GM19193 (cell line): Measurements from ENCODE around the gene RBM44.

Experiments
- POLR2A ChIP-seq: IDR thresholded peaks from 4 replicates; pipeline ENCODE4 v1.6.1; 2011; ENCODE audit not compliant: insufficient read depth, insufficient read length; ENCODE audit errors: extremely low read depth

Gene RBM44

DNA sequence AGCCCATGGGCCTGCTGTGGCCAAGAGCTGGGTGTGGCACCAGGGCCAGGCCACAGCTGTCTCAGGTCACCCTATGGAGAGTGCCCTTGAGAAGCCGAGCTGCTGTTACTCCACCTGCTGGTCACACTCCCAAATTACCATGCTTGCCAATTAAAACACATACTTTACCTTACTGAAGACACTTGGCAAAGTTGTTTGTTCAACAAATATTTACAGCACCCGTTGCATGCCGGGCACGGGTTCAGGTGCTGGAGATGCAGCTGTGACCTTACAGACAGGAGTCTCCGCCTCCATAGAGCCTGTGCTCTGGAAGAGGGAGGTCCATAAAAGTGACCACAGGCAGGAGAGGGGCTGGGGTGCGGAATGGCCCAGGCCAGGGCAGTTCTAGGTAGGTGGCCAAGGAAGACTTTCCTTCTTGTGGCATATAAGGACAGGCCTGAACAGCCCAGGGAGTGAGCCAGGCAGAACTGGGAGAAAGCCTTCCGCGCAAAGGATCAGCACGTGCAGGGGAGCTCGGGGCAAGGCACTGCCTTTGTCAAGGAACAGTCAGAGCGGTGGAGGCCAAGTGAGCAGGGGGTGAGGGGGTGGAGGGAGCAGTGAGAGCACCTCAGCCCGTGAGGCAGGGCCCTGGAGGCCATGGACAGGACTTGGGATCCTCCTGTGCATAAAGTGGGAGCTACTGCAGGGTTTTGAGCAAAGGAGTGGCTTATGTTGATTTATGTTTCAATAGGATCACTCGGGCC lies 23.6 kb upstream of the RBM44 start:
- no peak for TF ChIP-seq POLR2A

DNA sequence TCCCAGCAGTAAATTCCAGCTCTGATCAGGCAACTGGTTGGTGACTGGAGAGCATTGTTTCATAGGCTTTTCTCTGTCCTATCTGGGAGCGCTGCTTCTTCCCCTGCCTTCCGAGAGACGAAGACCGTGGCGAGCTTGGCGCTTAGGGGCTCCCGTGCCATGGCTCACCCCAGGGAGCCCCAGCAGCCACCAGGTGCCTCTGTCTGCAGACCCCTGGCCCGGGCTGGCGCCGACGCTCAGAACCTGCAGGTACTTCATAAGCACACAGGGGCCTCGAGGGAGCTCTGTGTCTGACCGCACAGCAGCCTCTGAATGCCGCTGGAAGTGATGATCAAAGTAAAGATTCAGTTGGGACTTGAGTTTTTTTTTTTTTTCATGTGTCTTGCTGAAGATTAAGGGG lies 19.1 kb upstream of the RBM44 start:
- no peak for TF ChIP-seq POLR2A

DNA sequence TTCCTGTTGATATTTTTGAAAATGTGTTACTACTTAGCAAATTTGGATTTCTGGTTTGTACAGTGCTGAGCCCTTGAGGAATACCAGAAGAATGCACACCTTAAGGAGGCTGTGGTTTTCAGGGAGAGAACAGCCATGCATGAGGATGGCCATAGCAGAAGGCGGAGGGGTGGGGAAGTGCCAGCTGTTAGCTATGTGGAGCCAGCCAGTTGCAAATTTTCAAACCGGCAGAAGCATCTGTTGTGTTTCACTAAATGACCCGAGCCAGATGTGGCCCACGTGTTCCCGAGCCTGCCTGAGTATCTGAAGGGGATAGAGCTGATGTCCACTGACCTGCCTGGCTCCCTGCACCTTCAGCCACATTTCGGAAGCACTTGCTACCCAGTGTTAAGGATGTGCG lies 16.4 kb upstream of the RBM44 start:
- no peak for TF ChIP-seq POLR2A

DNA sequence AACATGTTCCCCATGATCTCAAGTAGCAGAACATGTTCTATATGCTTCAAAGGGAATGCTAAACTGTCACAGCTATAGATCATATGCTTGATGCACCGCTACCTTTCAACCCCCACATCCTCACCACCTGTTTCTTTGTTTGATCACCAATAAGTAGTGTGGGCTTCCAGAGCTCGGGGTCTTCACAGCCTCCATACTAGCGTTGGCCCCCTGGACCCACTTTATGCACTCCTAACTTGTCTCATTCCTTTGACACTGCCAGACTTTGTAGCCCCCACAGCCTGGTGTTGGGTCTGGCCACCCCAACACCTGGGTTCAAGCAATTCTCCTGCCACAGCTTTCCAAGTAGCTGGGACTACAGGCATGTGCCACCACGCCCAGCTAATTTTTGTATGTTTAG lies 11.6 kb upstream of the RBM44 start:
- no peak for TF ChIP-seq POLR2A

DNA sequence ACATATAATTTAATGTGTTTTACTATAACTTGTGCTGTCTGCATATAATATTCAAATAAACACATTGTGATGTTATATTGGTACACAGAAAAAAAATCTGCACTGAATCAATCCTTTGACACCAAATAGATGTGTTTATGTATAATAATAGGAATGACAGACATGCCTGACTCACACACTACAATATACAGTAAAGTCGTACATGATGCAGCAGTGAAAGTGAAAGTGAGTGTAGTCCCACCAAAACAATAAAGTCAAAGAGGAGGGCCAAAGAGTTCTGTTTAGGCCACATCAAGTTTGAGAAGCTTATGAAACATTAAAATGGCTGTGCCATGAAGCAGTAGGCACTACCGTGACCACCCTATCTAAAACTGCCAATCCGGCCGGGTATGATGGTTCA lies 8.2 kb upstream of the RBM44 start:
- no peak for TF ChIP-seq POLR2A

DNA sequence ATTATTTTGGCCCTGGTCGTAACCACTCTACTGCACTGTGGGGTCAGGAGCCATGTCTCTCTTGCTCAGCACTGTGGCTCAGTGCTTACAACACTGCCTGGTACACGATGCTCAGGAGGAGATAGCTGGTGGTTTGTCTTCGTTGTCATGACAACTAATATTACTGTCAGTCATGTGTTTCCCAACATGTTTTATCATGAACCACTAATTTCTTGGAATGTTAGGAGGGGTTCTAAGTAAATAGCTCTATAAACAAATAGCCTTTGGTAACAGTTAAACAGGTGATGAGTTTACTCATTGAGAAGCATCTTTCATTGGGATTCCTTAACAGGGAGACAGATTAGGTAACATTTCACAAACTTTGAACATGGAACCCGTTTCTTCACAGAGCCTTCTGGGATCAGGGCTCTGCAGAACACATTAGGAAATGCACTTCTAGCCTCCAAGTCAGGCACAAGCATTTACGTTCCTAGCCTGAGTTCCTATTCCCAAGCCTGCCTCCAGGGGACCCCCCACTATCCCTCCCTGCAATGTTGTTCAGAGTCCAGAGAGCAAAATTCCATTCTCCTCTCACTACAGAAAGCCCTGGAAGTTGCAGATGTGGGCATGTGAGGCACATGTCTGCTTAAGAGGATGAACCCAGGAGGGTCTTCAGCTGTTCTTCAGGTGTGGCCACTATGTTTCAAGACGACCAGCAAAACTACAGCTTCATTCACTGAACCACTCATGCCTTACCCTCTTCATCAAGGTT lies 6.4 kb upstream of the RBM44 start:
- TF ChIP-seq POLR2A = no peak

DNA sequence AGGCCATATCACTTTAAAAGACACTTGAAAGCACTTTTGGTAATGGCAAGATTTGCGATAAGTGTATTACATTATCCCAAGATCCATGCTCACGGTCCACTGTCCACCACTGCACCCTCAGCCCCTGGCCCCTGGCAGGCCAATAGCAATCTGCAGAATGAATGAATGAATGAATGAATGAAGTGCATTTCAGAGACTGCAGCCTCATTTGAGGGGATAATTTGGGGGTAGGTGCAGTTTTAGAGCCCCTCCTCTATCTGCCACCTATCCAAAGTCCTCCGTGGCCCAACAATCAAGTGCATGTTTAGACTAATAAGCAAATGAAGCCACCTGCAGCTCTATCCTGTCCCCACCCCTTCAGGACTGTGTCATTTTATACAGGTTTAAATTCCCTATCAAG lies 1.3 kb upstream of the RBM44 start:
- no peak for TF ChIP-seq POLR2A

DNA sequence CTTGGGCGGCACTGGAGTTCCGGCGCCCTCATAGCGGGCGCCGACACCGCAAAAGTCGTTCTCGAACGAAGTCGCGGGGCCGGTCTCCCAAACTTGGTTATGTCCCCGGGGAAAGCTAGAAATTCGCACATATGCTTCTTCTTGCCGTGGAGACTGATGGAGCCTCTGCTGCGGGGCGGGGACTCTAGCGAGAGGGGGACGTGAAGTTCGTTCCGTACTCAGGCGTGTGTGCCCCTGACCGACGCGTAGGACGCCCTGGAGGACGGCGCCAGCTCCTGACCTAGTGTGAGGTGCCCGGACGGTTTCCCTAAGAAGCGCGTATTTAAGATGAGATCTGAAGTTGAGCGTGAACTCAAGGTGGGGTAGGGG lies 465 bp downstream of the RBM44 start:
- no peak for TF ChIP-seq POLR2A

DNA sequence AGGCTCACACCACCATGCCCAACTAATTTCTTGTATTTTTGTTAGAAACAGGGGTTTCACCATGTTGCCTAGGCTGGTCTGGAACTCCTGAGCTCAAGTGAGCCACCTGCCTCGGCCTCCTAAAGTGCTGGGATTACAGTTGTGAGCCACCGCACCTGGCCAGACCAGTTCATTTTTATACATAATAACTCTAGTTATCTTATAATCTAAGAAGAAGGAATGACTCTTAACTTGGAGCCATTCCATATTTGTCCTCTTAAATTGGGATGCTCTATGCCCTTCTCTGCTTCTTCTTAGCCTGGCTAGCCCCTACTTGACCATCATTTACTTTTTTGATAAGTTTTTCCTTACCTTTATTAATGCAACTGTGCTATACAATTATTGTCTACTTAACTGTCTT lies 2.9 kb downstream of the RBM44 start:
- TF ChIP-seq POLR2A = no peak

DNA sequence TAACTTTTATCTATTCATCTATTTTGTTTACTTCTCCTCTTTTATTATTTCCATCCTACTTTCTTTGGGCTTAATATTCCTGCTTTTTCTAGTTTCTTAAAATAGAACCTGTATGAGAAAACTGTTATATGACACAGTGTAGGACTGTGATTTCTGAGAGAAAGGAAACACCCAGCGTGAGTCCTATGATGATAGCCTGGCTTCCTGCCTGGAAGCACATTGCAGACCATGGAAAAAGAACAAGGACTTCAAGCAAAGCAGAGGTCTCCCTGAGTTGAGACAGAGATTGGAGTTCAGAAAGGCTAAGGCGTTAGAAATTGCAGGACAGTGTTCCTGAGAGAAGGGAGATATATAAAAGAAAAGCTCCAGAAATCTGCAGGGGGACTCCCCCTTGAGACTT lies 7.8 kb downstream of the RBM44 start:
- TF ChIP-seq POLR2A = no peak

DNA sequence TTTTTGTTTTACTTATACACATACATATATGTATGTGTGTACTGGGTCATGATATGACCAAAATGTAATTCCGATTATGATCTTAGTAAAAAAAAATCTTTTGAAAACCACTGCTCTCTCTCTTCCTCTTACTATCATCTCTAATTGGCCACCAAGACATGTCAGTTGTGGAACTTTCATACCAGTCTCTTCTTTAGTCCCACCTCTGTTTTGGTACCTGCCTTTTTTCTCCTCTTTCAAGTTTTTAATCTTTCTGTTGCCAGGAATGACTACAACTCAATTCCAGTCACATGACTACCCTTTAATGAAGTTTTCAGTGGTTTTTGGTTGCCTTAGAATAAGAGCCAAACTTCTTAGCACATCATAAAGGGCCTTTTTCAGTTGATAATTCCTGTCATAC lies 17.1 kb downstream of the RBM44 start:
- TF ChIP-seq POLR2A = no peak

DNA sequence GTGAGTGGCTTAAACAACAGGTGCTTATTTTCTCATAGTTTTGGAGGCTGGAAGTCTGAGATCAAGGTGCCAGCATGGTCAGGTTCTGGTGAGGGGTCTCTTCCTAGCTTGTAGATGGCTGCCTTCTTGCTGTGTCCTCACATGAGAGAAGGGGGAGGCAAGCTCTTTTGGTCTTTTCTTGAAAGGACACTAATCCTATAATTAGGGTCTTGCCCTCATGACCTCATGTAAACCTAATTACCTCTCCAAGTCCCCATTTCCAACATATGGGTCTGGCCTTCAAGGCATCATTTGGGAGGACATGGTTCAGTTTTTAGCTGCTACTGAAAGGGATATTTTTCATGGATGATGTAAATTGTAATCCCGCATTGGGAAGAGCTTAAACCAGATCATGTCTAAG lies 18.0 kb downstream of the RBM44 start:
- no peak for TF ChIP-seq POLR2A

DNA sequence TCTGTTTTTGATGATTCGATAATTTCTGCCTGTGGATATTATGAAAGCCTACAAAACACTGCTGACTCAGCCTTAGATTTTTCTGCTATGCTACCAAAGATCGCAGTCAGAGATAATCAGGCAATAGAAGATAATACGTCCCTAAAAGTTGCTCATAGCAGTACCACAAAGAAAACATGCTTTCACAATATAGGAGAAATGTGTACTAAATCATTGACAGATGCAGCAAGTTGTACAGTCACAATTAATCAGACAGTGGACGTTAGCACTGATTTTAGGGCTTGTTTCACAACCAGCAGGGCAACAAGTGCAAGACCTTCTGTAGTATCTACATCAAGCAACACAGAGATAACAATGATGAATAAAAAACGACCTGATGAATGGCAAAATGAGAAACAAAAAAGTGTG lies 19.5 kb downstream of the RBM44 start:
- no peak for TF ChIP-seq POLR2A

DNA sequence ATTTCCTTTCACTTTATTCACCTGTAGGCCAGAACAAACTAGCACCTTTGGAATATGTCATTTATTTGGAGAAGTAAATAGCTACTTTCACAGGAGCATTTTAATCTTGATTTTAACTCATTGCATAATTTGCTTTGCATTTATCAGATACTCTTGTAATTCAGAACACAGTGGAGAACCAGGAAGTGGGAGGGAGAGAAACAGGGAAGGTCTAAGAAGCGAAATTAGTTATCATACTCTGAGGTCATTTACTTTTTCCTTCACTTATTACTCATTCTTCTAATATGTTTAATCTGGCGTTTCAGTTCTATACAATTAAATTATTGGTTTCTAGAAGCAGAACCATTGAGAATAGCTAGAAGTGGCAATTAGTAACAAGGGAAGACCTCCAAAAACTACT lies 20.7 kb downstream of the RBM44 start:
- TF ChIP-seq POLR2A = no peak

DNA sequence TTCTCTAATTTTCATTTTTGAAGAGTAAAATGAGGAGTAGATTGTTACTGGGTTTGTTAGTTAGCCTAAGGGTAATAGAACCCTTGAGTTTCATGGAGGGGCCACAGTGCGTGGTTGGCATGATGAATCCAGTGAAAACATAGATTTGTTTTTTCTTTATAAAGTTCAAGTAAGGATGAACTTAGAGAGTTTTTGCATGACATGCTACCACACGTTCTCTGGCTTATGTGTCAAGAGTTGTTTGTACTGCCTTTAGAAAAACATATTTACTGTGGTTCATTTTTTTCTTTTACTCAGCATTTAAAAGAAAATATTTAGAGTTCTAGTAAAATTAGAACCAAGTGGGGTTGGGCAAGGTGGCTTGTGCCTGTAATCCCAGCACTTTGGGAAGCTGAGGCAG lies 21.8 kb downstream of the RBM44 start:
- TF ChIP-seq POLR2A = no peak

DNA sequence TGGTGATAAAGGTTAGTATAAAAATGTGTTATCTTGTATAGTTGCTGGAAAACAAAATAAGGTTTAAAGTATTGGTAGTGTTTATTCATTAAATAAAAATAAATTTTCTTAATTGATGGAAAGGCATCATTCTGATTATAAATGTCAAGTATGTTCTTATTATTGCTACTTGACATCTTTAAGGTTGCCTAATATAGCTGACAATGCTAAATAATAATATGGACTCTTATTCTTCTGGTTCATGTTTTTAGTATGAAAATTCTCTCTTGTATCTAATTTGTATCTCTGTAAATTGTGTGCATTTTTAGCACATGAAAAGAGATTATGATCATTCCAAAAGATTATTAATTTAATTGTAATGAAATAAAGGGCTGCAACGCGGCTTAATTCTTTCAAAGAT lies 25.0 kb downstream of the RBM44 start:
- TF ChIP-seq POLR2A = no peak

DNA sequence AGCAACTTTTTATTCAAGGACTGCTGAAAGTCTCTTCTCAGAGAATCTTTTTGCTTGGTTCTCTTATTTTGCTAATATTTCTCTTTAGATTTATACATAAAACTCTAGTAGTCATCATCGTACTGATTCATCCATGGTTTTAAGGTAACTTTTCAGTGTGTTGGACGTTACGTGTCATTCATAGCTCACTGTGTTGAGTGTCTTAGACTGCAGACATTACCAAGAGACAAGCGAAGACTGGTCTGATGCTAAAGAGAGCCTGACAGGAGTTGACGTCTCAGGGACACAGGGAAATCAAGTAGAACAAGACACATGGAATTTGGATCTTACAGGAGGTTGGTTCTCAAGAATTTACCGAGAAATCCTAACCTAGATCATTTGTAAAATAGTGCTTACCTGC lies 25.5 kb downstream of the RBM44 start:
- no peak for TF ChIP-seq POLR2A

DNA sequence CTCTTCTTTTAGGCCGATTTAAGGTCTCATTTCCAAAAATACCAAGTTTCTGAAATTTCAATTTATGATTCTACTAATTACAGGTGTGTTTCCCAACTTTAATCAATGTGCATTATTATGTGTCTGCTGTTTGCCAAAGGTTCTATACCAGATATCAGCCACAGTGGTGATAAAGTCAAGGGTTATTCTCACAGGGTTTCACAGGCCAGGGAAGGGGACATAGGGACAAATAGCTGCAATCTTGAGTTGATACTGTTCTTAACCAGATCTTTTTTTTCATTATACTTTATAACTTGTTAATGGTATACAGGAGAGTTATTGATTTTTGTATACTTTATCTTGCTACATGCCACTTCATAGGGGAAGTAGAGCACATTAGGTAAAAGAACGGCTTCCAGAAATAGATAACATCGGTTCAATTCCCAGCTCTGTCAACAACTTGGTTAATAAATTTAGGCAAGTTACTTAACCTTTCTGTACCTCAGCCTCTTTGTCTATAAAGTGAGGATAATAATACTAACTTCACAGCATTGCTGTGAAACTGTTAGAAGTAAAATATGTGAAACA lies 28.9 kb downstream of the RBM44 start:
- TF ChIP-seq POLR2A = no peak
